Hepatocyte (in vitro differentiated cells): ENCODE data around the gene HES4.

Experiments
- EZH2 ChIP-seq: fragments of 200-600 bp; sonication (generic); IDR thresholded peaks from 2 replicates; pipeline ENCODE4 v1.6.1; 2016; ENCODE audit warnings: antibody characterized with exemption, mild to moderate bottlenecking, borderline replicate concordance
- EZH2phosphoT487 ChIP-seq: fragments of 200-600 bp; sonication (generic); IDR thresholded peaks from one replicate; pipeline ENCODE4 v1.6.1; 2018; ENCODE audit warnings: antibody characterized with exemption, mild to moderate bottlenecking, low read depth, moderate library complexity; ENCODE audit not compliant: unreplicated experiment, severe bottlenecking
- TF ChIP-seq, protein P1 (sequence below): fragments of 200-600 bp; sonication (generic); IDR thresholded peaks from 2 replicates; pipeline ENCODE4 v1.5.1; 2016; ENCODE audit warnings: antibody characterized with exemption, mild to moderate bottlenecking; ENCODE audit not compliant: poor library complexity

DNA sequence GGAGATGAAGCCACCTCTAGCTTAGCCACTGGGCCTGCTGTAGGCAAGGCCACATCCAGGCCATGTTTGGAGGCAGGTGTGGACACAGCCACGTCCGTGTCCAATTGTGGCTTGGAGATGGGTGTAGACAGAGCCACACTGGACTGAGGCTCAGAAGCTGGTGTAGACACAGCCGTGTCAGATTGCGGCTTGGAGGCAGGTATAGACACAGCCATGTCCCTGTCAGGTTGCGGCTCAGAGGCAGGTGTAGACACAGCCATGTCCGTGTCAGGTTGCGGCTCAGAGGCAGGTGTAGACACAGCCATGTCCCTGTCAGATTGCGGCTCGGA is 20.2 kb downstream of the HES4 start:
- TF ChIP-seq EZH2 (no peak), EZH2phosphoT487 (no peak)
- TF ChIP-seq, protein P1, sequence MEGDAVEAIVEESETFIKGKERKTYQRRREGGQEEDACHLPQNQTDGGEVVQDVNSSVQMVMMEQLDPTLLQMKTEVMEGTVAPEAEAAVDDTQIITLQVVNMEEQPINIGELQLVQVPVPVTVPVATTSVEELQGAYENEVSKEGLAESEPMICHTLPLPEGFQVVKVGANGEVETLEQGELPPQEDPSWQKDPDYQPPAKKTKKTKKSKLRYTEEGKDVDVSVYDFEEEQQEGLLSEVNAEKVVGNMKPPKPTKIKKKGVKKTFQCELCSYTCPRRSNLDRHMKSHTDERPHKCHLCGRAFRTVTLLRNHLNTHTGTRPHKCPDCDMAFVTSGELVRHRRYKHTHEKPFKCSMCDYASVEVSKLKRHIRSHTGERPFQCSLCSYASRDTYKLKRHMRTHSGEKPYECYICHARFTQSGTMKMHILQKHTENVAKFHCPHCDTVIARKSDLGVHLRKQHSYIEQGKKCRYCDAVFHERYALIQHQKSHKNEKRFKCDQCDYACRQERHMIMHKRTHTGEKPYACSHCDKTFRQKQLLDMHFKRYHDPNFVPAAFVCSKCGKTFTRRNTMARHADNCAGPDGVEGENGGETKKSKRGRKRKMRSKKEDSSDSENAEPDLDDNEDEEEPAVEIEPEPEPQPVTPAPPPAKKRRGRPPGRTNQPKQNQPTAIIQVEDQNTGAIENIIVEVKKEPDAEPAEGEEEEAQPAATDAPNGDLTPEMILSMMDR: no peak
